Posterior cingulate gyrus (tissue), 11 donors: ENCODE data around the gene PTPRC.

Experiments
- DNase-seq, 10 donors: peaks; one replicate each; pipeline versions ENCODE4 v3.0.0 to v3.0.0-alpha.2; 2020 to 2021; ENCODE audit warnings: mixed read lengths in 3 of 10
- intact Hi-C: fragments of 100-400 bp; cut with DNase I; formaldehyde crosslinking; loops from one replicate; pipeline ENCODE4 v1.15.1; 2023

PTPRC gene

GRCh38 chr1:198620951-198621824 lies 17.7 kb upstream of the PTPRC start:
- intact Hi-C loops, result no loop called here
- no peak for DNase-seq

DNA sequence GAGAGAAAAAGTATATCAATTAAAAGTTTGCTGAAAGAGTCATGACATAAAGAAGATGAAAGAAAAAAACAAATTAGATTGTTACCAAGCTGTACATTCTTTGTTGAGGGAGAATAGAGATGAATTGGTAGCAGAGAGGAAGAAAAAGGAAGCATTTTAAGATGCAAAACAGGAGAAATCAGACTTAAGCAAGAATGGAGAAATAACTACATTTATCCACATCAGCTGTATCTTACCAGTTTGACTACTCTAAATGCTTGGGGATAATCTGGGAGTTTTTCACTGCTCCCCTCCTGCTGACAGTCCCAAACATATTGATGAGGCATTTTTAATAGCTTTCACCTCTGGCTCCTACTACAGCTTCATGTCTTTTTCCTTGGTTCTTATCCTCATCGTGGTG lies 16.8 kb upstream of the PTPRC start:
- intact Hi-C loops, result no loop called here
- DNase-seq, result no peak

DNA sequence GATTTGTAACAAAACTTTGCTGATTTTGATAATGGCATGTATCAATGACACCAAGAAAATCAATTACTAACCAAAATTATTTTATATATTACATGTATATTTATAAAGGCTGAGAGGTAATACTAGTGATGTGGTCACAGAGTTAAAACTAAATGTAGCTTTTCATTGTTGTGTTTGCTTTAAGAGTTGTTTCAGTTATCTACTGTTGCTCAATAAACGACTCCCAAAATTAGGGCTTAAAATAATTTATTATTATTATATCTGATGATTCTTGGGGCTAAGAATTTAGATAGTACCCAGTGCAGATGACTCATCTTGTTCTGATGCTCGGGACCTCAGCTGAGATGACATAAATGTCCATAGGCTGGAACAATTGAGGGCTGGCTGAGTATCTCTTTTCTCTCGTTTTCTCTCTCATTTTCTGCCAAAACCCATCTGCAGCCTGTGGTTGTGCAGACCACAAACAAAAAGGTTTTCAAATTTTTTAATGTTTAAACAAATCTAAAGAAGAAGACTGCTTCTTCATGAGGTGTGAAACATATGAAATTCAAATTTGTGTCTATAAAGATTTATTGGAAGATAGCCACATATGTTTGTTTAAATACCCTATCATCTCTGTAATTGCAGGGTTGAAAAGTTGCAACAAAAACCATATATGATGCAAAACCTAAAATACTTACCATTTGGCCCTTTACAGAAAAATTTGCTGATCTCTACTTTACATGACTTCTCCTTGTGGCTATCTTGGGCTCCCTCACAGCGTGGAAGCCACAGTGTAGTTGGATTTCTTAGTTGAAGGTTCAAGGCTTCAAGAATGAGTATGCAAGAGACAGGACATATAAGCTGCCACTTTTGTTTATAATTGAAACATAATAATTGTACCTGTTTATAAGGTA lies 14.8 kb upstream of the PTPRC start:
- DNase-seq, result no peak
- intact Hi-C loops, result no loop called here

GRCh38 chr1:198624648-198624980 lies 14.2 kb upstream of the PTPRC start:
- DNase-seq, result no peak
- intact Hi-C loops, result no loop called here

DNA sequence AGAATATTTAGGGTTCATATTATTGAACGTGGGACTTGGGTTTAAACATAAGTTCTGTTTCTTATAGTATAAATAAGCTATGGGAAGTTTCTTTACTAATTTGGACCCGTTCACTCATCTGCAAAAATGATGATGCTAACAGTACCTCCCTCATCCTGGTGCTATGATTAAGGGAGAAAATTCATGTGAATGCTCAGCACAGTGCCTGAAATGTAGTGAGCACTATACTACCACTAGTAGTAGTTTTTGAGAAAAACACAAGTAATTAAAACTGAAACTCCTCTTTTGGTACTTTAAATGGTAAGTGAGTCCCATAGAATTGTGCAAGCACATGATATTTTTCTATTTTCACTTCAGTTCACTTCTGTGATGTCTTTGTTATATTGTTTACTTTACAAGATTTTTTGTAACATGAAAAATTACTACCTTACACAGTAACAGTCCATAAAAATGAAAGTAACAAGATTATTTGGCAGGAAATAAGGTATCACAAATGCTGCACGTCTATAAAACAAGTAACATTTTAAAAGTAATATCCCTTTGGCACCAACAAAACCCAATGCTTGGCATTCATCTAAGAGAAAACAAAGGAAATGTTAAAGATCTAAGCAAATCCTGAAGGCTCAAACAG lies 11.3 kb upstream of the PTPRC start:
- no peak for DNase-seq
- intact Hi-C loops, result no loop called here

DNA sequence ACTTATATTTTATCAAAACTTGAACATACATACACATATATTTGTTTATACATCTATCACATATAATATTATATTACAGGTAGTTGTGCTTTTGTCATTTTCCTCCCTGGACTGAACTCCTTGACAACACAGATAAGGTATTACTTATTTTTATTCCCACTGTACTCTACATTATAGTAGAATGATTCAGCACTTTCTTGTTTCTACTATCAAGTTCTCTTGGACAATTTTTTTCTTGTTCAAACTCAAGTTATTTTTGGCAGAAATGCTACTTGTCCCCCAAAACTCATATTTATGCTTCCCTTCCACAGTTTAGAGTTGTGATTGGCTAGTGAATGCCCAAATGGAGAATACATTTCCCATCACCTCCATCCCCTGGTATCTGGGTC lies 10.8 kb upstream of the PTPRC start:
- no peak for DNase-seq
- intact Hi-C loops, result no loop called here

DNA sequence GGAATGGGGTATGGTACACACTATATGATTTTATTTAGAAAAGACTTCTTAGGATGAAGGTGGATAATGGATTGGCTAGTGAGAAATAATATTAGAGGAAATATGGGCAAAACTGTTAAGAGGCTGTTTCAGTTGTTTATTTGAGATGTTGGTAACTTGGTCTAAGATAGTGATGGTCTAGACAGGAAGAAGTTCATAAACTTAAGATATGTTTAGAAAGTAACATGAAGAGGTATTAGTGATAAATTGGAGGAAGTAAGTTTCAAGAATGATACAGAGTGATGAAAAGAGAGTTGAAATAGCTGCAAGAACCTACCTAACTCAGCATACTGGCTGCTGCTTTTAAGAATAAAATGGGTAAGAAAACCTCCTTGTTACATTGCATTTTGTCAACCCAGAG lies 9.2 kb upstream of the PTPRC start:
- DNase-seq, result no peak
- intact Hi-C loops, result no loop called here

- intact Hi-C loops, result no loop called here
These were observed 8.0 kb upstream of the PTPRC start for GRCh38 chr1:198630863-198631262.

DNA sequence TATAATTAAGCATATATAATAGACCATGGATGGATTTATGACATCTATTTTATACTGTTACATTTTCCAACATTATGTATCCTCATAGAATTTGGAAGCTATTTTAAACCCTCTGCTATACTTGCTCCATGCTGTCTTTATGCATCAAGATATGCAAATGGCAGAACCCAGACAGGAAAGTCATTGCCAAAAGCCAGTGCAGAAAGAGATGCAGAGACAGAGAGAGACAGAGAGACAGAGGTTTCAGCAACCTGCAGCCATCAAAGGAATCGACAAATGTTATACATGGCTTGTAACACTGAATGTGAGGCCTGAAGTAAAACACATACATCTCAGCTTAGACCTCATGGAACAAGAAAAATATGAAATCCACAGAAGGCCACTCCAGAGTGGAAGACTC lies 7.5 kb upstream of the PTPRC start:
- intact Hi-C loops, result no loop called here
- no peak for DNase-seq

More at GRCh38 chr1:198630863-198631262, 8.0 kb upstream of the PTPRC start:
- no peak for DNase-seq

DNA sequence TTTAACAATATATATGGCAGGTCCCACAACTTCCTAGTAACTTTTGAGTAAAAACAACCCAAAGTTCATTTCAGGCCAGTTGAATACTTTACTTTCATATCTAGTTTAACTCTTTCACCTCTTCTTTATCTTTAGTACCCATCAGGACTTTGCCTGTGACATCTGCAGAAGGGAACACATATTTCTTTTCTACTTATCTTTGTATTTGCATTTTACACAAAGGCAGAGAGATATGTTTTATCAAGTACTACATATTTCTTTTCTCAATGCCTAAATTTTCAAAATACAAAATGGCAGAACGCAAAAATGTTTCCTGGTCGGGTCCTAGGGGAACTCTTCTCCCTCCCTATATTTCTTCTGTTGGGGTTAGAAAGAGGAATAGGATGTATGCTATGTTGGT lies 6.8 kb upstream of the PTPRC start:
- intact Hi-C loops, result no loop called here
- DNase-seq, result no peak

GRCh38 chr1:198633675-198634121 lies 5.1 kb upstream of the PTPRC start:
- DNase-seq, result no peak
- intact Hi-C loops, result no loop called here

- intact Hi-C loops, result no loop called here
- no peak for DNase-seq
These were observed 2.9 kb upstream of the PTPRC start for GRCh38 chr1:198635964-198636363.

DNA sequence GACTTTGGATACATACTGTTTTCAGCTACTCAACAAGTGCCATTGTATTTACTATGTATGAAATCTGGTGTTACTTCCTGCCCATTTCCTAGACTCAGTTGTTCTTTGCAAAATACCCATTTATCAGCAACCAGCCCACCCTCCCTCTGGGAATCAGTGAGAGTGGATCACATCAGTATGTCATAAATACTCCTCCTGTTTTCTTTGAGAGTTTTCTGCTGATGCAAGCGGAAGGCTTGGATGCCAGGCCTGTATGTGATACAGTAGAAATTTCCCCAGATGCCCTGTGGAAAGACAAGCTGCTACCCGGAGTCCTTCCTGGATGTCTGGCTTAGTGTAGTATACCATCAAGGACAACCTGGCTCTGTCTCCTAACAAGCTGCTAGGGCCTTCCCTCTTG lies 2.4 kb upstream of the PTPRC start:
- no peak for DNase-seq
- intact Hi-C loops, result no loop called here

DNA sequence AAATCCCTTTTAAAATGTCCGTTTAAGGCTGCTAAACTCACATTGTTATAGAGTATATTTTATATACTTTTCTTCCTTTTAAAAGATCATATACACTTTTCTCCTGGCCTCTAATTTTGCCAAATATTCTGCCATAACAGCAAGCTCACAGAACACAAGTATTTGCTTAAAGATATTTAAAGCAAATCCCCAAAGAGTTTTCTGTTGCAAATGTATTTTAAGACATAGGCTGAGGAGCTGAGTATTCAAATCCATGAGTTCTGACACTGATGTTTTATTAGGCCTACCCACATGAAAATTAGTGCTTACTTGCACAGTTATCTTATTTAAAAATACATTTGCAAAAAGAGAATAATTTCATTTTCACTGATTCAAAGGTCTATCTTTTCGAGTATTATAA lies 1.7 kb upstream of the PTPRC start:
- DNase-seq, result no peak
- intact Hi-C loops, result no loop called here

DNA sequence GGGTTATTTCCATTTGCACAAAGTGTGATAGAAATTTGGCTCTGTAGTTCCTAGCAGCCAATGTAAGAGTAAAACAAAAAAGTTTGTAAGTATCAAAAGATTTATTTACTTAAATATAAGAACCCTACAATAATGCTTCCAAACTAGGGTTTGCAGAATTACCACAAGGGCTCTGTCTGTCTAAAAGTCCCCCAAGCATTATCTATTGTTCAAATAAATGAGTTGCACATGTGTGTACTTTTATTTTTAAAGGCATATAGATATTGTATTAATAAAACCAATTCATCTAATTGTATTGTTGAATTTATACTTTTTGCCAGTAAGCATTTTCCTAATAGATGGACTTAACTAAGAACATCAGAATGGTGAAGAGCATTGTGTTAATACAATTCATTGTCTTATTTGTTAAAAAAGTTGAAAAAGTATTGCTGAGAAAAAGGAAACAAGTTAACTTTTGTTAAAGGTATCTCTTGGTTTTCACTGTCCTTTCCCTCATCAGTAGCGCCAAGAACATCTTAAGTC lies 863 bp upstream of the PTPRC start:
- no peak for DNase-seq
- intact Hi-C loops, result no loop called here

GRCh38 chr1:198638441-198638840 lies 399 bp upstream of the PTPRC start:
- intact Hi-C loops, result no loop called here
- DNase-seq, result no peak

- DNase-seq, result no peak
- intact Hi-C loops, result no loop called here
These were observed 867 bp downstream of the PTPRC start for GRCh38 chr1:198639671-198640143.

GRCh38 chr1:198640174-198640573 lies 1.3 kb downstream of the PTPRC start:
- intact Hi-C loops, result no loop called here
- DNase-seq, result no peak

DNA sequence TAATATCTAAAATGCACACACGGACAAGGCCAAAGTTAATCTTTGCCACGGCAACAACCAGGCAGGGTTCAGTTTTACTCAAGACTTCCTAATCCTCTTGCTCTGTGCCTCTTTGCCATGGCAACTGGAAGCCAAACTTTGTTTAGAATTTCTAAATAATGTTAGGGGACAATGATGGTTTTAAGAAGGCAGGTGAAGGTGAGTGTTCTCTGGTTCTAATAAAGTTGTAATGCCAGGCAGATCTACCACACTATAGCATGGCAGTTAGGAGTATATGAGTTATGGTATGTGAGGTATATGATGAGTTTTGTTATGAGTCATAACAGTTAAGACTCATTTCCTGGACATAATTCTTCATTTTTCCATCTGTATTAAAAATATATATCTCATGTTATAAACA lies 2.7 kb downstream of the PTPRC start:
- intact Hi-C loops, result no loop called here
- no peak for DNase-seq

DNA sequence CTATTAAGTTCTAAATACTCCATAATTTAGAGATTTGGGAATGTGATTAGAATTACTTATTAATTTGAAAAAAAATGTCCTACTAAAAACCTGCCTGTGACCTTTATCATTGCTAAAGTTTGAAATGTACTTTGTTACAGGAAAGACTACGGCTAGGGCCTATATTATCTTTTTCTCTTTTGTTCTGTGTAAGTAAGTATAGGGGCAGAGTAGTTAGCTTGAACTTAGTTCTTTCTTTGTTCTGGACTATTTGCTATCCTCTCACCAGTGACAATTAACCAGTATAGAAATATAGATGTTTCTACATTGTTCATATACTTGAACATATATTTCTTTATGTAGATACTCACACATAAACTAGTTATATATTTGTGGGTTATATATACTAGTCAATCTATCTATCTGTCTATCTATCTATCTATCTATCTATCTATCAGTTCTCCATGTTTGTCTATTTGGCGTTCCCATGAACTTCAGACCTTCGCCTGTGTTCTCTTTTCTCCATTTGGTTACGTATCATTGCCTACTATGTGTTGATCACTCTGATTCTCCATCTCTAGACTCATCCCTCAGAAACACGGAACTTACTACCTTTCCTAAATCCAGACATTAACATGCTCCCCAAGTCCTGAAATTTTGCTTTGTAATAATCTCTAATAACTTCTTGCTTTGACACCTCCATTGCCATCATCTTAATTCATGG lies 3.3 kb downstream of the PTPRC start:
- DNase-seq, result no peak
- intact Hi-C loops, result no loop called here
